ENCODE measurements around the gene MITF.

- TF ChIP-seq RAD21 (IDR thresholded peaks at IDR 0.05; ENCODE audit: low read length) (no peak), POLR2A (IDR thresholded peaks at IDR 0.05; ENCODE audit: low read depth, low read length) (no peak)
Measured at GRCh38 chr3:69763458-69763857, 24.2 kb downstream of the MITF start.

All from IMR-90 (cell line).